ENCODE results near the gene DPP8.

- no peak for TF ChIP-seq CTCF (IDR thresholded peaks at IDR 0.05)
- no peak for TF ChIP-seq POLR2A (IDR thresholded peaks at IDR 0.05)
- TF ChIP-seq EP300 (IDR thresholded peaks at IDR 0.05): no peak
- TF ChIP-seq POLR2AphosphoS5 (IDR thresholded peaks at IDR 0.05): no peak
These were observed 42.5 kb upstream of the DPP8 start for GRCh38 chr15:65559941-65560340.

Measured in upper lobe of left lung (tissue), 4 donors.